HS-5 (cell line): Measurements from ENCODE around the gene WDR12.
"Not testable (repeated sequence)": the region's sequence is repeated elsewhere in the genome, so short reads cannot be mapped to it uniquely, and the experiment has no call there.

Experiments used
- DNase-seq: peaks from one replicate; pipeline ENCODE4 v3.0.0-alpha.2; 2012; ENCODE audit warnings: low read depth

Gene WDR12

GRCh38 chr2:202883987-202884675 is 27.3 kb downstream of the WDR12 start:
- DNase-seq: peak; percentile 19

DNA sequence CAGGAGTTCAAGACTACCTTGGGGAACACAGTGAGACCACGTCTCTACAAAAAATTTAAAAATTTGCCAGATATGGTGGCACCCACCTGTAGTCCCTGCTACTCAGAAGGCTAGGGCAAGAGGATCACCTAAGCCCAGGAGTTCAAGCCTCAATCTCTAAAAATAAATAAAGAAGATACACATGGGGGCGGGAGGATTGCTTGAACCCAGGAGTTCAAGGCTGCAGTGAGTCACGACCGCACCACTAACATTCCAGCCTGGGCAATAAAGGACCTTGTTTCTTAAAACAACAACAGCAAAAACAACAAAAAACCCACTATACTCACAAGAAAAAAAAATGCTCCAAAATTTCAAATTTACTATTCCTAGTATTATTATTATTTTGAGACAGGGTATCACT is 29.9 kb downstream of the WDR12 start:
- DNase-seq: no peak

DNA sequence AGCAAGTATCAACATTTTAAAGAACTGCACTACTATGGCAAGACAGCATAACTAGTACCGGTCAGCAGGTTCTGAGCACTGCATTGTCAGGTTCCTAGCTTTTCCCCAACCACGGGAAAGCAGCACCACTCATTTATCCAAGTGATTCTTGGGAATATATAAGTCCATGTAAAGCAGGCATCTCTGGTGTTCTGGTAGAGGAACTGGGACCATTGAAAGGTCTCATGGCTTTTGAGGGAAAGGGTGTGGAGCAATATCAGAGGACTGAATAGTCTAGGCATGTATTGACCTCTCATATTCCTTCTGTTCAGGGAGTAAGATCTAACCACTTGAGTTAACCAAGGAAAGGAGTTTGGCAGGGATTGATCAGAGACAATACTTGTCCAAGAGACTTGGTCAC is 33.8 kb downstream of the WDR12 start:
- DNase-seq: no peak

DNA sequence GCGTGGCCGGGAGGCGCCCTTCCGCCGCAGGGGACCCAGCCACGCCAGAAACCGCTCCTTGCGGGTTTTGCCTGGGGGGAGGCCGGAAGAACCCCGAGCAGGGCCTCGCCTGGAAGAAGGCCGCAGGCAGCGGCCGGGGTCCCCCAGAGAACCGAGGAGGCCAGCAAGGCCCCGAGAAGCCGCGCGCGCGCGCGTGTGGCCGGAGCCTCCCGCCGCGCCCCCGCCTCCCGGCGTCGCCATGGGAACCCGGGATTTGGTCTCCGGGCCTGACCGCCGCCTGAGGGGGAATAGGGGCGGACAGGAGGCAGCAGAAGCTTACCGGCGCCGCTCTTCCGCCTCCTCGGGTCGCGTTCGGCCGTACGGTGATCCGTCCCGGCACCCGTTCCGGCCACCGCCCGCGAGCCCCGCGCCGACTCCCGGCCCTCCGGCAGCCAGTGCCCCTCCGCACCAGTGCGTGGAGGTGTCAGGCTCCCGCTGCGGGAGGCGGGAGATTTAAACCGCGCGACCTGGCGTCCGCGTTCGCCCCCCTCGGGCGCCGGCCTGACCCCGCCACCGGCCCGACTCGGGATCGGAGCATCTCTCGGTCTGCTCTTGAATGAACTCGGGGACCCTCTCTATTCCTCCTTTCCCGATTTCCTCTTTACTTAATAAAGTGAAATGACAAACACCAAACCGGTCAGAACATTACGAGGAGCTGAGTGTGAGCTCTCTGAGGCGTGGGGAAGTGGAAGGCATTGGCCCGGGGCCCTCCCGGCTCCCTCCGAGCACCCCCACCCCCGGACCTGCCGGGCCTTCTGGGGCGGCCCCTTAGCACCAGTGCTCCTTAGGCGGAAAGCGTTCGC is 40.0 kb downstream of the WDR12 start, which contains the start of gene ICA1L:
TSS of gene ICA1L (minus strand) at position 467 of the 842 bp plus-strand sequence. CDS start 42,757 bp downstream, outside the sequence.
- DNase-seq: peak; percentile 20

- DNase-seq: no peak
These were observed 40.8 kb downstream of the WDR12 start for GRCh38 chr2:202870431-202871299.

- no peak for DNase-seq
These were observed 49.5 kb downstream of the WDR12 start for GRCh38 chr2:202861987-202862386.

DNA sequence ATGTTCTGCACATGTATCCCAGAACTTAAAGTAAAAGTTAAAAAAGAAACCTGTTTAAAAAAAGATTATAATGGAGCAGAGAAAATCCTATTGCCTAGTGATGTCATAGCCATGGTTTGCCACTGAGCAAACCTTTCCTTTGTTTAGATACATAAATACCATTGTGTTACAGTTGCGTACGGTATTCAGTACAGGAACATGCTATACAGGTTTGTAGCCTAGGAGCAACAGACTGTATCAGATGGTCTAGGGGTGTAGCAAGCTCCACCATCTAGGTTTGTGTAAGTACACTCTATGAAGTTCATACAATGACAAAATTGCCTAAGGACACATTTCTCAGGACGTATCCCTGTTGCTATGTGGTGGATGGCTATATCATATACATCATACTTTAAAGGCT is 52.9 kb downstream of the WDR12 start:
- DNase-seq: no peak

DNA sequence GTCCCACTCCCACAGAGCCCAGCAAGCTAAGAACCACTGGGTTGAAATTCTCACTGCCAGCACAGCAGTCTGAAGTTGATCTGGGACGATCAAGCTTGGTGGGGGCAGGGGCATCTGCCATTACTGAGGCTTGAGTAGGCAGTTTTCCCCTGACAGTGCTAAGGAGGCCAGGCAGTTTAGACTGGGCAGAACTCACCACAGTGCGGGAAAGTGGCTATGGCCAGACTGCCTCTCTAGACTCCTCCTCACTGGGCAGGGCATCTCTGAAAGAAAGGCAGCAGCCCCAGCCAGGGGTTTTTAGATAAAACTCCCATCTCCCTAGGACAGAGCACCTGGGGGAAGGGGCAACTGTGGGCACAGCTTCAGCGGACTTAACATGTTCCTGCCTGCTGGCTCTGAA is 62.1 kb downstream of the WDR12 start:
- DNase-seq: not testable (repeated sequence)

GRCh38 chr2:202848813-202849212 is 62.7 kb downstream of the WDR12 start:
- DNase-seq: no peak

- DNase-seq: no peak
These were observed 63.6 kb downstream of the WDR12 start for GRCh38 chr2:202847693-202848524.

DNA sequence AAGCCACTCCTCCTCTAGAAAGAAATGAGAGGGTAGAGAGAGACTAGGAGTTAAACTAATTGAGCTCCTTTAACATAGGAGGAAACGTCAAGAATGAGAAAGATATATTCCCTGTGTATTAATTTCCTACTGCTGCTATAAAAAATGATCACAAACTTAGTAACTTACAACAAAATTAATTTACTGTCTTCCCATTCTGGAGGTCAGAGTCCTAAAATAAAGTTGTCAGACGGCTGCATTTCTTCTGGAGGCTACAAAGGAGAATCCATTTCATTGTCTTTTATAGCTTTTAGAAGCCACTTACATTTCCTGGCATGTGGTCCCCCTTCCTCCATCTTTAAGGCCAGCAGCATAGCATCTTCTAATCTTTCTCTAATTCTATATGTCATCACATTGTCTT is 66.8 kb downstream of the WDR12 start:
- DNase-seq: no peak

GRCh38 chr2:202842690-202843089 is 68.8 kb downstream of the WDR12 start:
- DNase-seq: no peak

DNA sequence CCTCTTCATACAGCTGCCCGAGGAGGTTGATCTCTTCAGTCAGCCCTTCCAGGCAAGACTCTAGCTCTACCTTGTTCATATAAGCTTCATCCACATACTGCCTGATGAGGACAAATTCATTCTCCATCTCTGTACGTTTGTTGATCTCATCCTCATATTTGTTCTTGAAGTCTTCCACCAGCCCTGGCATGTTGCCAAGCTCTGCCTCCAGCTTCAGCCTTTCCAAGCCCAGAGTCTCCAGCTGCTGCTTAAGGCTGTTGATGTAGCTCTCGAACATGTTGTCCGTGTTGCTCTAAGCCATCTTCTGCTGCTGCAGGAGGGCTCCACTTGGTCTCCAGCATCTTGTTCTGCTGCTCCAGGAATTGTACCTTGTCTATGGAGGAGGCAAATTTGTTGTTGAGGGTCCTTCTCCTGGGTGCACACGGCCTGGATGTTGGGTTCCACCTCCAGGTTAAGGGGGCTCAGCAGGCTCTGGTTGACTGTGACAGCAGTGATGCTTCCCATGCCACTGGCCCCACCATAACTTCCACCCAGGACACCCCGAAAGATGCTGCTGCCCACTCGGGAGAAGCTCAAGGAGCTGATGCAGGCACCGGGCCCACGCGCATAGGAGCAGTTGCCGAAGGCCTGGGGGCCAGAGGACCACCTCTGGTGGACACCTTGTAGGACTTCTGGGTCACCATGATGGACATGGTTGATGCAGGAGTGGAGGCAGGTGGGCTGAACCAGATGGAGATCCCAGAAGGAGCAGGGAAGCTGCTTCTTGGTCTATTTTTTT is 70.2 kb downstream of the WDR12 start:
- DNase-seq: no peak

DNA sequence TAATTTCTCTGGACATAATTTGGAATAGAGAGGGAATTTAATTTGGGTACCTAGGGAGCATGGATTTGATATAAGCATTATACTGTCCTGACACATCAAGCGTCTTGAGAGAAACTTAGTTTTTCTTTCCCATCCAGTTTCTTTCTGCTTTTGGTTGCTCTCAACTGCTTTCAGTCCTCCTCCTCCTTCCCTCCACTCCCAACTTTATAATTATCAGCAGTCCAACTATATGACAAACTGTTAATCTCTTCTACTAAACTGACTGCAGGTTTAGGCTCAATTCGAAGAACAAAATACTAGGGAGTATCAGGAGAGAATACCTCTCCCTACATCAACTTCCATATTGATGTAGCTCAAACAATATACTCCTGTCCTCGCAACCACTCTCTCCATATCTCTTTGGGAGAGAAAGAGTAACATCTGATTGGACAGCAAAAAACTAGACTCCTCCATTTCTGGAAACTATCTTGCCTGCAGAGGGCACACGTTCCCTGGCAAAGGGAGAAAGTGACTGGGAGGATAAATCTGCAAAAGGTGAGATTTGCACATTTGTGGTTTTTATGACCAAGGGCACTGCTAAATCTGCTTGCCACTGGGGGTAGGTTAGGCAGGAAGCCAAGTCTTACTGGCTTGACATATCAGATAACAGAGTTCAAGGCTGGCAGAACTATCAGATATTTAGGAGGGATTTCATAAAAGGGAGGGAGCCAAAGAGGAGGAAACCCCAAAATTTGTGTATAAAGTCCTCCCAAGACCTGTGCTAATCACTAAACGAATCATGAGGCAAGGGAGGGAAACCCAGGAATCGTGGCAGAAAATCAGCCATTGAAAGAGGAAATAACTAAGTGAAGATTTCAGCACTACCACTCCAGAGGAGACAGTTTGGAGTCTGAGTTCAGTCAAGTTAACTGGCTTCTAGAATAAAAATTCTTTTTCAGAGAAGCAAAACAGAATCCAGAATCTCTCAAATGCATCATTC is 79.9 kb downstream of the WDR12 start:
- peak; percentile 46 for DNase-seq

- no peak for DNase-seq
These were observed 86.6 kb downstream of the WDR12 start for GRCh38 chr2:202824901-202825300.
